Activated naive CD4-positive, alpha-beta T cell treated with anti-CD3 and anti-CD28 coated beads, Interleukin-2, amount 10 ng/mL, durations not matched to agents 7 days and 5 days (primary cell): ENCODE measurements around the gene TMEM250.
A peak's percentile ranks its signal among the peaks of the same experiment; 100 is the strongest.
"Not testable (repeated sequence)": the region's sequence is repeated elsewhere in the genome, so short reads cannot be mapped to it uniquely, and the experiment has no call there.

Source experiments
- CTCF ChIA-PET: fragments of 350-600 bp; sonication (Branson Sonifier 250); formaldehyde crosslinking; loops from one replicate; lab custom pipeline; 2021; ENCODE audit warnings: antibody characterized with exemption; lab: Charles Lee
- DNase-seq: peaks from one replicate; pipeline ENCODE4 v3.0.0-alpha.2; 2020
- H3K27ac Mint-ChIP-seq: one replicate; pipeline ENCODE4 v1.8.0; 2021; ENCODE audit warnings: mild to moderate bottlenecking, moderate library complexity, mixed read lengths
- H3K27me3 Mint-ChIP-seq: one replicate; pipeline ENCODE4 v1.8.0; 2021; ENCODE audit warnings: mild to moderate bottlenecking, mixed read lengths
- H3K36me3 Mint-ChIP-seq: one replicate; pipeline ENCODE4 v1.8.0; 2021; ENCODE audit warnings: mixed read lengths
- H3K4me1 Mint-ChIP-seq: one replicate; pipeline ENCODE4 v1.8.0; 2021; ENCODE audit warnings: mixed read lengths
- H3K4me3 Mint-ChIP-seq: one replicate; pipeline ENCODE4 v1.8.0; 2021; ENCODE audit warnings: mild to moderate bottlenecking, moderate library complexity, mixed read lengths
- H3K9me3 Mint-ChIP-seq: one replicate; pipeline ENCODE4 v1.8.0; 2021; ENCODE audit warnings: mixed read lengths

Gene TMEM250

GRCh38 chr9:136151848-136152542 lies 33.3 kb upstream of the TMEM250 start:
- H3K9me3 Mint-ChIP-seq: no peaks in the 10 kb centered on the region
- no peaks in the 10 kb centered on the region for H3K36me3 Mint-ChIP-seq
- peaks cover 14% of the 10 kb centered on the region for H3K27me3 Mint-ChIP-seq
- DNase-seq: no peak
- CTCF ChIA-PET: no interaction called here
- H3K4me1 Mint-ChIP-seq: no peaks in the 10 kb centered on the region
- H3K4me3 Mint-ChIP-seq: no peak overlapping the region
- no peak overlapping the region for H3K27ac Mint-ChIP-seq

- Mint-ChIP-seq H3K4me3 (no peak overlapping the region), H3K27ac (no peak overlapping the region), H3K4me1 (no peaks in the 10 kb centered on the region), H3K9me3 (no peaks in the 10 kb centered on the region), H3K27me3 (peaks cover 18% of the 10 kb centered on the region), H3K36me3 (no peaks in the 10 kb centered on the region)
- CTCF ChIA-PET: no interaction called here
- no peak for DNase-seq
Measured at GRCh38 chr9:136151214-136151804, 32.6 kb upstream of the TMEM250 start.

DNA sequence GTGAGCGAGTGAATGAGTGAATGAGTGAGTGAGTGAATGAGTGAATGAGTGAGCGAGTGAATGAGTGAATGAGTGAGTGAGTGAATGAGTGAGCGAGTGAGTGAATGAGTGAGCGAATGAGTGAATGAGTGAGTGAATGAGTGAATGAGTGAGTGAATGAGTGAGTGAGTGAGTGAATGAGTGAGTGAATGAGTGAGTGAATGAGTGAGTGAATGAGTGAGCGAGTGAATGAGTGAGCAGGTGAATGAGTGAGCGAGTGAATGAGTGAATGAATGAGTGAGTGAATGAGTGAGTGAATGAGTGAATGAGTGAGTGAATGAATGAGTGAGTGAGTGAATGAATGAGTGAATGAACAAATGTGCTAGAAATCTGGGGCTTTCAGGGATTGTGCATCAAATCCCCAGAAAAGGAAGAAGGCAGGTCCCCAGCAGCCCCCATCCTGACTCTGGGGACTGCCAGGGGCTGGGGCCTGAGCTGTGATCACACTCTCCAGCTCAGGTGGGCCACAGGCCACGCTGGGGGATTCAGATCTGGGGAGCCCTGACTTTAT lies 32.1 kb upstream of the TMEM250 start:
- H3K4me3 Mint-ChIP-seq, H3K27ac Mint-ChIP-seq, H3K36me3 Mint-ChIP-seq, DNase-seq, H3K4me1 Mint-ChIP-seq, H3K9me3 Mint-ChIP-seq, CTCF ChIA-PET: not testable (repeated sequence)
- peaks cover 19% of the 10 kb centered on the region for H3K27me3 Mint-ChIP-seq

DNA sequence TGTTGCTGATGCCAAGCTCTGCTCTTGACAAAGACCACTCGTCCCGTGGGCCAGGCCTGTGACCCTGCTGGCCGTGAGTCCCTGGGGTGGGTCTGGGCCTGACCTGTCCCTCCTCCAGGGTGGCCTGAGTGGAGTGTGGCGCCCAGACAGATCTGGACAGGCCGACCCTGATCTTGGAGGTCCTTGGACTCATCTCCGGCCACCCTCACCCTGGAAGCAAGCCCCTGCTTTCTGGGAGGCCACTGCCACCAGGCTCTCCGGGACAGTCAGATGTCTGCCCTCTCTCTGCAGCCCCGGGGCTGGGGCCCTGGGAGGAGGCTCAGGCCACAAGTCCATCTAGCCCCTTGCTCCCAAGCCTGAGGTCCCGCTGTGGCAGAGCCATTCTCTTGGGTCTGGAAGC lies 31.2 kb upstream of the TMEM250 start:
- Mint-ChIP-seq H3K9me3 (no peaks in the 10 kb centered on the region), H3K4me1 (no peaks in the 10 kb centered on the region), H3K27ac (no peak overlapping the region)

DNA sequence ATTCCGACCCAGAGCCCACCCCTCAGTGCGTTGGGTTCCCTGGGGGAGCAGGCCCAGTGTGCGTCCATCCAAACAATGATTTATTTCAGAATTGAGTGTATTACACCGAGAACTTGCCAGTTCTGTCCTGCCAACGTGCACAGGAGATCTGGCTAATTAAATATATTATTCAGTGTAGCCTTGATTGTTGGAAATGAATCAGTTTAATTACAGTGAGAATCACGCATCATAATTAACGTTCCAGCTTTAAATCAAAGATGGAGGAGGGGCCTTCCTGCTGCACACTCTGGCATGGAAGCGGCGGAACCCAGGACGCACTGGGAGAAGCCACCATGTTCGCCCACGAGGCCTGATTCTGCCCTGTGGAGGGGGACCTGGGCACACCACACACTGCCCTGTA lies 30.7 kb upstream of the TMEM250 start:
- no peak for DNase-seq
- H3K4me1 Mint-ChIP-seq: no peaks in the 10 kb centered on the region
- H3K36me3 Mint-ChIP-seq: no peaks in the 10 kb centered on the region
- CTCF ChIA-PET: no interaction called here
- H3K9me3 Mint-ChIP-seq: no peaks in the 10 kb centered on the region
- H3K4me3 Mint-ChIP-seq: no peak overlapping the region
- no peak overlapping the region for H3K27ac Mint-ChIP-seq
- peaks cover 31% of the 10 kb centered on the region for H3K27me3 Mint-ChIP-seq

More for the DNA sequence above, 31.2 kb upstream of the TMEM250 start:
- Mint-ChIP-seq H3K36me3 (no peaks in the 10 kb centered on the region), H3K27me3 (peaks cover 26% of the 10 kb centered on the region), H3K4me3 (no peak overlapping the region)
- CTCF ChIA-PET: no interaction called here
- DNase-seq: no peak

- Mint-ChIP-seq H3K9me3 (no peaks in the 10 kb centered on the region), H3K27me3 (peaks cover 33% of the 10 kb centered on the region), H3K4me3 (no peak overlapping the region)
Measured at GRCh38 chr9:136148766-136149165, 30.1 kb upstream of the TMEM250 start.

DNA sequence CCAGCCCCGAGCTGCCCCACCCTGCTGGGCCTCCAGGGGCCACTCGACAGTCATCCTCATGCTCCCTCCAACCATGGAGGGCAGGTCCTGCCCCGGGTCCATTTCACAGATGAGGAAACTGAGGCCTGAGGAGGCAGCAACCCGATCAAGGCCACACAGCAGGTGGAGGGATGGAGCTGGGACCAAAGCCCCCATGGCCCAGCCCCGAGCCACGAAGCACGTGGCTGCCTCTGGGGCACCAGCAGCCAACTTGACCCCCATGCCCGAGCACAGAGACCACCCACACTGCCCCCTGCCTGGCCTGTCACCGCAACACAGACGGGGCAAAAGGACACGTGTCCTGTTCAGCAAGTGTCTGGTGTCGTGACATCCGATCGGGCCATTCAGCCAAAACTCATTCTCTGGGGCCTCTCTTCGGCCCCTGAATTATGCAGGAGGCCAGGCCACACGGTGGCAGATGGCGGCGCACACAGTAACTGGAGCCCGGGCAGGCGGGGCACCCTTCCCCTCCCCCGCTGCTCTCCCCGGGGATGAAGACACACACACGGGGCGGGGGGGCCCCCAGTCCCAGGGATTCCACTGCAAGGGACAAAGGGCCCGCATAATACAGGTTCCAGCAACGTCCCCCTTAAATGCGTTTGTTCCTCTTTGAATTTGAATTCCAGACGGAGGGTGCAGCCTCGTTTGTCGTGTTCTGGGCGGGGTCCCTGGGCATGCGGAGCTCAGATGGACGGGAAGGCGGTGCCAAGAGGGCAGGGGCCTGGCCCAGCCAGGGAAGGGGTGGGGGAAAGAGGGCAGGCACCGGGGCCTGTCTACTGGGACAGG lies 29.4 kb upstream of the TMEM250 start:
- CTCF ChIA-PET: no interaction called here

More at GRCh38 chr9:136148766-136149165, 30.1 kb upstream of the TMEM250 start:
- Mint-ChIP-seq H3K36me3 (no peaks in the 10 kb centered on the region), H3K27ac (no peak overlapping the region), H3K4me1 (no peaks in the 10 kb centered on the region)
- no peak for DNase-seq
- CTCF ChIA-PET: no interaction called here

DNA sequence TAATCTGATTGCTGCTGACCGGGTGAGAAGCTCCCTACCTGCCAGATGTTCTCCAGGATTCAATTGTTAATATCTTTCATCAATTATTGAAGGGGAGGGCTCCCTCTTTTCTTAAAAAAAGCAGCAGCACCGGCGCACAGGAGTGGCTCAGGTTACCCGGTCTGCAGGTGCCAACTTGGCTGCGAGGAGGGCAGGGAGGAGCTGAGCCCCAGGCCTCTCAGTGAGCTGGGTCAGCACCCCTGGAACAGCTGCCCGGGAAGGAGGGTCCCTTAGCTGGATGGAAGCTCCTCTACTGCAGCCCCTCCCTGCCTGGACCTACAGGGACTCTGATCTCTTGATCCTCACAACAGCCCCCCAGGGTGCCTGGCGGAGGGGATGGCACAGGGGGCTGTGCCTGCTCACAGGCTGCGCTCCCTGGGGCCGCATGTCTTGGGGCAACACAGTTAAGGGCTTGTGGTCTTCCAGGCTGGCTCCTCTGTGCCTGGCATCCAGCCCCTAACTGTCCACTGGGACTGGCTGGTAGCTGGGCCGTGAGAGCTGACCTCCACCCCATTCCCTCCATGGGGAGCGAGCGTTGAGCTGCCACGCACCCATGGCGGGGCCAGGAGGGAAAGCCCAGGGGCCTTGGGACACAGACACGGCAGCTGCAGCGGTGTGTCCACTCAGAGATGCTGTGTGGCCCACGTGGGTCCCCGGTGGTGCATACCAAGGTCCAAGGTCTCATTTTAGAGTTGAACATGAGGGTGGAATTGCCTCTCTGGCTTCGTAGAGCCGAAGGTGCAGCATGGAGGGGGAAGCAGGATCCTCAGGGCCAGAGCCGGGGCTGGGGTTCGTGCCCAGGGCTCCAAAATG lies 28.6 kb upstream of the TMEM250 start:
- H3K36me3 Mint-ChIP-seq: no peaks in the 10 kb centered on the region
- H3K27me3 Mint-ChIP-seq: peaks cover 32% of the 10 kb centered on the region
- no peaks in the 10 kb centered on the region for H3K9me3 Mint-ChIP-seq
- H3K4me1 Mint-ChIP-seq: no peaks in the 10 kb centered on the region
- CTCF ChIA-PET: no interaction called here
- H3K4me3 Mint-ChIP-seq: no peak overlapping the region
- H3K27ac Mint-ChIP-seq: no peak overlapping the region
- DNase-seq: no peak

More for the DNA sequence above, 29.4 kb upstream of the TMEM250 start:
- H3K27ac Mint-ChIP-seq: no peak overlapping the region
- no peak for DNase-seq
- H3K4me3 Mint-ChIP-seq: no peak overlapping the region
- H3K4me1 Mint-ChIP-seq: no peaks in the 10 kb centered on the region
- peaks cover 33% of the 10 kb centered on the region for H3K27me3 Mint-ChIP-seq
- no peaks in the 10 kb centered on the region for H3K9me3 Mint-ChIP-seq
- no peaks in the 10 kb centered on the region for H3K36me3 Mint-ChIP-seq

GRCh38 chr9:136146126-136147037 lies 27.7 kb upstream of the TMEM250 start:
- Mint-ChIP-seq H3K9me3 (no peaks in the 10 kb centered on the region), H3K27ac (no peak overlapping the region), H3K4me3 (no peak overlapping the region), H3K4me1 (no peaks in the 10 kb centered on the region), H3K36me3 (no peaks in the 10 kb centered on the region), H3K27me3 (peaks cover 29% of the 10 kb centered on the region)
- CTCF ChIA-PET: no interaction called here
- DNase-seq: no peak

DNA sequence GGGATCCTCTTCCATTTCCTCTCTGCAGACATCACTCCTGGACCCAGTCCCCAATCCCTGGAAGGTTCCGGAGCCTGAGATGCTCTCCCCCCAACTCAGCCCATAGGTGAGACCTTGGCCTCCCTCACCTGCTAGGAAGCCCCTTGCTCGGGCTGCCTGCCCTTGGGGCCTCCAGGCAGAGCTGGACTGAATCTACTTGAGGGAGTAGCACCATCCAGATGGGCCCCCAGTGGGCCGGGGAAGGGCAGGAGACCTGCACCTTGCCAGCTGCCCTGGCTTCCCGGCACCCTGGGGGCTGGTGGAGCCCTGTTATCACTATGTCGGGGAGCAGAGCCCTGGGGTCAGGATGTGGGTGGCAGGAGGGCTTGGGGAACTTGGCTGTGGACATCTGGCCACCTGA lies 26.9 kb upstream of the TMEM250 start:
- Mint-ChIP-seq H3K9me3 (no peaks in the 10 kb centered on the region), H3K27me3 (peaks cover 29% of the 10 kb centered on the region), H3K27ac (no peak overlapping the region), H3K36me3 (no peaks in the 10 kb centered on the region), H3K4me1 (no peaks in the 10 kb centered on the region), H3K4me3 (no peak overlapping the region)
- DNase-seq: no peak
- CTCF ChIA-PET: no interaction called here

GRCh38 chr9:136144450-136144849 lies 25.8 kb upstream of the TMEM250 start:
- Mint-ChIP-seq H3K4me3 (no peak overlapping the region), H3K4me1 (no peaks in the 10 kb centered on the region), H3K36me3 (no peaks in the 10 kb centered on the region), H3K27me3 (peaks cover 29% of the 10 kb centered on the region), H3K27ac (no peak overlapping the region), H3K9me3 (no peaks in the 10 kb centered on the region)
- no peak for DNase-seq
- CTCF ChIA-PET: no interaction called here

- no peak overlapping the region for H3K27ac Mint-ChIP-seq
- peaks cover 29% of the 10 kb centered on the region for H3K27me3 Mint-ChIP-seq
- DNase-seq: peak; percentile 31
- H3K4me3 Mint-ChIP-seq: no peak overlapping the region
- no peaks in the 10 kb centered on the region for H3K36me3 Mint-ChIP-seq
- CTCF ChIA-PET: no interaction called here
- no peaks in the 10 kb centered on the region for H3K9me3 Mint-ChIP-seq
- H3K4me1 Mint-ChIP-seq: no peaks in the 10 kb centered on the region
Measured at GRCh38 chr9:136143215-136144001, 24.7 kb upstream of the TMEM250 start.
